MM.1S (cell line): ENCODE data around the gene KCNH4.
"Not testable (repeated sequence)": the region's sequence is repeated elsewhere in the genome, so short reads cannot be mapped to it uniquely, and the experiment has no call there.

Experiments
- DNase-seq: peaks from one replicate; pipeline ENCODE4 v3.0.0-alpha.2; 2015
- H2AFZ ChIP-seq: fragments of 300-600 bp; sonication (generic); 2 replicates; pipeline ENCODE4 v1.6.0; 2016; ENCODE audit warnings: antibody characterized with exemption, low read length
- H3F3A ChIP-seq: fragments of 300-600 bp; sonication (generic); 2 replicates; pipeline ENCODE4 v1.6.1; 2016; ENCODE audit warnings: mild to moderate bottlenecking, antibody characterized with exemption, low read length, moderate library complexity, mixed read lengths; ENCODE audit not compliant: insufficient read depth
- H3K27ac ChIP-seq: fragments of 300-600 bp; sonication (generic); 2 replicates; pipeline ENCODE4 v1.5.1; 2016; ENCODE audit warnings: mild to moderate bottlenecking, low read length
- H3K27me3 ChIP-seq: fragments of 300-600 bp; sonication (generic); replicated peaks from 2 replicates; pipeline ENCODE4 v1.6.0; 2016; ENCODE audit warnings: low read length; ENCODE audit not compliant: insufficient read depth
- H3K36me3 ChIP-seq: fragments of 300-600 bp; sonication (generic); replicated peaks from 2 replicates; pipeline ENCODE4 v1.6.1; 2016; ENCODE audit warnings: mild to moderate bottlenecking, low read length, mixed read lengths; ENCODE audit not compliant: insufficient read depth
- H3K4me1 ChIP-seq: fragments of 300-600 bp; sonication (generic); 2 replicates; pipeline ENCODE4 v1.6.1; 2016; ENCODE audit warnings: low read length, mixed read lengths
- H3K4me2 ChIP-seq: fragments of 300-600 bp; sonication (generic); 2 replicates; pipeline ENCODE4 v1.6.0; 2016; ENCODE audit warnings: low read depth, low read length
- H3K4me3 ChIP-seq: fragments of 300-600 bp; sonication (generic); 2 replicates; pipeline ENCODE4 v1.5.1; 2016; ENCODE audit warnings: low read length, mixed read lengths
- H3K79me2 ChIP-seq: fragments of 300-600 bp; sonication (generic); 2 replicates; pipeline ENCODE4 v1.6.1; 2016; ENCODE audit warnings: mixed run types, low read length, mixed read lengths
- H3K9ac ChIP-seq: fragments of 300-600 bp; sonication (generic); 2 replicates; pipeline ENCODE4 v1.6.1; 2016; ENCODE audit warnings: low read length, mixed read lengths
- H3K9me2 ChIP-seq: fragments of 300-600 bp; sonication (generic); replicated peaks from 2 replicates; pipeline ENCODE4 v1.6.1; 2016; ENCODE audit warnings: mild to moderate bottlenecking, low read length, mixed read lengths; ENCODE audit not compliant: insufficient read depth
- H3K9me3 ChIP-seq: fragments of 300-600 bp; sonication (generic); replicated peaks from 2 replicates; pipeline ENCODE4 v1.6.1; 2016; ENCODE audit warnings: mild to moderate bottlenecking, low read length, mixed read lengths; ENCODE audit not compliant: insufficient read depth
- H4K20me1 ChIP-seq: fragments of 300-600 bp; sonication (generic); 2 replicates; pipeline ENCODE4 v1.6.1; 2016; ENCODE audit warnings: mild to moderate bottlenecking, low read length, moderate library complexity, mixed read lengths; ENCODE audit not compliant: insufficient read depth
- EZH2 ChIP-seq: fragments of 300-600 bp; sonication (generic); optimal IDR thresholded peaks from 2 replicates; pipeline ENCODE3; 2017; ENCODE audit warnings: low read depth, mild to moderate bottlenecking, antibody characterized with exemption, low read length, mixed read lengths
- EZH2phosphoT487 ChIP-seq: fragments of 300-600 bp; sonication (generic); IDR thresholded peaks from 2 replicates; pipeline ENCODE4 v1.6.1; 2018; ENCODE audit warnings: antibody characterized with exemption, low read length
- TF ChIP-seq, protein P1 (sequence below): fragments of 300-600 bp; sonication (generic); IDR thresholded peaks from 2 replicates; pipeline ENCODE4 v1.5.1; 2016; ENCODE audit warnings: antibody characterized with exemption, low read length, mixed read lengths

Gene KCNH4

DNA sequence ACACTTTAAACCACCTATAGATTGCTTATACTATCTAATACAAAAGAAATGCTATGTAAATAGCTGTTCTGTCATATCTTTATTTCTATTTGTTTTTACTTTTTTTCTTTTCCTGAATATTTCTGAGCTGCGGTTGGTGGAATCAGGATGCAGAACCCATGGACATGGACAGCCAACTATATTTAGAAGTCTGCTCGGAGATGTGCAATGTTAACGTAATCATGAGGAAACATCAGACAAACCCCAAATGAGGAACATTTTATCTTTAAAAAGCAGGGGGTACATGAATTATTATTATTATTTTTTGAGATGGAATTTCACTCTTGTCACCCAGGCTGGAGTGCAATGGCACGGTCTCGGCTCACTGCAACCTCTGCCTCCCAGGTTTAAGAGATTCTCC lies 44.7 kb upstream of the KCNH4 start:
- Histone ChIP-seq H3K9ac (no peak overlapping the region), H3K79me2 (no peaks in the 10 kb centered on the region), H2AFZ (no peak overlapping the region), H3K9me2 (no peaks in the 10 kb centered on the region), H3K9me3 (no peaks in the 10 kb centered on the region), H3K27ac (no peak overlapping the region), H3K4me3 (no peak overlapping the region), H3K4me1 (no peaks in the 10 kb centered on the region), H3K36me3 (no peaks in the 10 kb centered on the region), H3K4me2 (no peak overlapping the region), H3F3A (no peaks in the 10 kb centered on the region), H3K27me3 (no peaks in the 10 kb centered on the region), H4K20me1 (no peaks in the 10 kb centered on the region)
- no peak for DNase-seq
- TF ChIP-seq EZH2, result no peak
- TF ChIP-seq, protein P1, sequence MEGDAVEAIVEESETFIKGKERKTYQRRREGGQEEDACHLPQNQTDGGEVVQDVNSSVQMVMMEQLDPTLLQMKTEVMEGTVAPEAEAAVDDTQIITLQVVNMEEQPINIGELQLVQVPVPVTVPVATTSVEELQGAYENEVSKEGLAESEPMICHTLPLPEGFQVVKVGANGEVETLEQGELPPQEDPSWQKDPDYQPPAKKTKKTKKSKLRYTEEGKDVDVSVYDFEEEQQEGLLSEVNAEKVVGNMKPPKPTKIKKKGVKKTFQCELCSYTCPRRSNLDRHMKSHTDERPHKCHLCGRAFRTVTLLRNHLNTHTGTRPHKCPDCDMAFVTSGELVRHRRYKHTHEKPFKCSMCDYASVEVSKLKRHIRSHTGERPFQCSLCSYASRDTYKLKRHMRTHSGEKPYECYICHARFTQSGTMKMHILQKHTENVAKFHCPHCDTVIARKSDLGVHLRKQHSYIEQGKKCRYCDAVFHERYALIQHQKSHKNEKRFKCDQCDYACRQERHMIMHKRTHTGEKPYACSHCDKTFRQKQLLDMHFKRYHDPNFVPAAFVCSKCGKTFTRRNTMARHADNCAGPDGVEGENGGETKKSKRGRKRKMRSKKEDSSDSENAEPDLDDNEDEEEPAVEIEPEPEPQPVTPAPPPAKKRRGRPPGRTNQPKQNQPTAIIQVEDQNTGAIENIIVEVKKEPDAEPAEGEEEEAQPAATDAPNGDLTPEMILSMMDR, result no peak
- no peak for TF ChIP-seq EZH2phosphoT487

- Histone ChIP-seq H3K9me3 (no peaks in the 10 kb centered on the region), H3K27ac (no peak overlapping the region), H3K9me2 (no peaks in the 10 kb centered on the region), H3K4me2 (no peak overlapping the region), H2AFZ (no peak overlapping the region), H3K4me1 (no peaks in the 10 kb centered on the region), H3F3A (no peaks in the 10 kb centered on the region), H3K9ac (no peak overlapping the region), H3K4me3 (no peak overlapping the region), H4K20me1 (no peaks in the 10 kb centered on the region), H3K79me2 (no peaks in the 10 kb centered on the region), H3K27me3 (no peaks in the 10 kb centered on the region), H3K36me3 (no peaks in the 10 kb centered on the region)
- TF ChIP-seq, protein P1, result no peak
- no peak for TF ChIP-seq EZH2
- TF ChIP-seq EZH2phosphoT487, result no peak
- DNase-seq, result no peak
These were observed 43.7 kb upstream of the KCNH4 start for GRCh38 chr17:42224651-42225050.

GRCh38 chr17:42221886-42222745 lies 41.2 kb upstream of the KCNH4 start:
- Histone ChIP-seq H3K9ac (no peak overlapping the region), H3K79me2 (no peaks in the 10 kb centered on the region), H3K4me1 (no peaks in the 10 kb centered on the region), H3K4me2 (no peak overlapping the region), H3K4me3 (no peak overlapping the region), H3K9me3 (no peaks in the 10 kb centered on the region), H4K20me1 (no peaks in the 10 kb centered on the region), H3K9me2 (no peaks in the 10 kb centered on the region), H3F3A (no peaks in the 10 kb centered on the region), H3K27ac (no peak overlapping the region), H3K27me3 (no peaks in the 10 kb centered on the region), H3K36me3 (no peaks in the 10 kb centered on the region), H2AFZ (no peak overlapping the region)
- peak; percentile 30 for DNase-seq
- TF ChIP-seq EZH2phosphoT487 (no peak), EZH2 (no peak)
- TF ChIP-seq, protein P1, result peak; percentile 63

GRCh38 chr17:42219280-42219679 lies 38.3 kb upstream of the KCNH4 start:
- H3F3A ChIP-seq, DNase-seq, H3K4me1 ChIP-seq, H4K20me1 ChIP-seq, H3K27me3 ChIP-seq, H3K36me3 ChIP-seq, H2AFZ ChIP-seq, H3K9ac ChIP-seq, H3K4me3 ChIP-seq, H3K4me2 ChIP-seq, H3K27ac ChIP-seq, H3K9me3 ChIP-seq, H3K9me2 ChIP-seq, H3K79me2 ChIP-seq: not testable (repeated sequence)
